Measurements from ENCODE around the gene SPATA6L. TPM values are rescaled to one million over a fixed set of nuclear protein-coding genes. Genes with fewer than 3 reads are reported as not detected.
A peak's percentile ranks its signal among the peaks of the same experiment; 100 is the strongest.

SPATA6L gene
- total and polyA plus RNA-seq, 10 of the 15 experiments (the other 5 are each of a cell fraction or from before 2014, with no cell fraction given): 0.37 to 1.6 (median 0.91) TPM

DNA sequence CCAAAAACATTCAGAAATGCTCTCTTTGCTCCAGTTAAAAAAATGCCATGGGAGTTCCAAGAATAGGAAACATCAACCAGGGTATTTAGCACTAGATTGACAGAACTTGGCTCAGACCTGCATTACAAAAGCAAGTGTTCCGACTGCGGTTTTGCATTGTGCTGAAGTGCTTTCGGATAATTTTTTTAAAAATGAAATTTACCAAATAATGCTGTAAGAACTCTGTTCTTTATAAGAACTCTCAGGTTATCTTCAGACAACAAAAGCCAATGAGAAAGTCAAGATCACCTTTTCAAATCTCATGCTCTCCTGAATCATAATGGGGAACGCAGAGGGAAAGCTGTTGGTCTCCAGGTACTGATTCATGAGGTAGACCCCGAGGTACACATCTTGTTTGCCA is 4.7 kb downstream of the SPATA6L start:
- TF ChIP-seq ZNF687 (IDR thresholded peaks at IDR 0.05): no peak
- TF ChIP-seq EGR1 (IDR thresholded peaks at IDR 0.05; ENCODE audit: borderline replicate concordance in 1 of 2, low read depth in 2 of 2, low read length in 2 of 2): no peak
- TF ChIP-seq ZBTB4 (CRISPR knock-in tag; IDR thresholded peaks at IDR 0.05): no peak
- TF ChIP-seq RUNX3 (IDR thresholded peaks at IDR 0.05; ENCODE audit: low read length): peak; percentile 79
- TF ChIP-seq IKZF1 (conservative IDR thresholded peaks at IDR 0.05): no peak
- CTCF ChIA-PET: interaction anchor here (1.0 to 1.1 kb wide), 2 partner anchors 17 to 20 kb away, joined by 3 to 4 read pairs; no protein-coding TSS in a partner anchor

More for the DNA sequence above, 4.7 kb downstream of the SPATA6L start:
- peak overlapping the region; percentile 85 for H3K4me3 ChIP-seq
- no peaks in the 10 kb centered on the region for H3K36me3 ChIP-seq (ENCODE audit: control insufficient read depth in 2 of 2, insufficient read depth in 2 of 2, low read length in 1 of 2)
- BruUV-seq (replicated peaks): no TSS peak
- in situ Hi-C loops (cut with MboI) (no loop called here), intact Hi-C loops (cut with micrococcal nuclease; ENCODE audit: unreplicated experiment) (loop anchor here (10.0 kb wide), 1 partner anchor 783 kb away; no protein-coding TSS in a partner anchor)
- H3K27ac ChIP-seq (ENCODE audit: control insufficient read depth, insufficient read depth): peak overlapping the region; percentile 68
- peak overlapping the region; percentile 97 for H2AFZ ChIP-seq (ENCODE audit: control insufficient read depth, low read depth, low read length)
- no peak for DNase-seq (ENCODE audit: low read depth, low spot score)
- no peaks in the 10 kb centered on the region; the same call in 1 of the 2 replicates for H4K20me1 ChIP-seq (ENCODE audit: control insufficient read depth, insufficient read depth)
- ChIA-PET POLR2A (interaction anchor here (0.6 kb wide), 1 partner anchor 750 kb away, joined by 3 read pairs; no protein-coding TSS in a partner anchor), RAD21 (ENCODE audit: unreplicated experiment) (no interaction called here), SMC1A (ENCODE audit: uncharacterized antibody, unreplicated experiment) (interaction anchor here (0.6 to 2.1 kb wide), 5 partner anchors 19 to 79 kb away, joined by 3 to 5 read pairs (median 4); no protein-coding TSS in a partner anchor)
- no peaks in the 10 kb centered on the region for H3K27me3 ChIP-seq (replicated peaks in 1 of 2; ENCODE audit: control insufficient read depth in 2 of 2, insufficient read depth in 2 of 2, low read length in 1 of 2)
- no peak for FAIRE-seq
- H3K9me3 ChIP-seq (replicated peaks; ENCODE audit: control insufficient read depth, insufficient read depth, low read length): no peaks in the 10 kb centered on the region
- ATAC-seq: no peak
- WGBS (ENCODE audit: insufficient coverage, insufficient replicate concordance, low lambda C conversion rate, missing lambda C conversion rate): 0% methylated on average over 5 of the region's 5 CpGs
- peak overlapping the region; percentile 73 for H3K9ac ChIP-seq (ENCODE audit: control insufficient read depth, insufficient read depth, low read length)
- H3K4me2 ChIP-seq (ENCODE audit: control insufficient read depth, insufficient read depth): peak overlapping the region; percentile 100
- H3K79me2 ChIP-seq (ENCODE audit: control insufficient read depth, insufficient read depth, low read length): peaks cover 5% of the 10 kb centered on the region
- H3K4me1 ChIP-seq (ENCODE audit: control insufficient read depth, insufficient read depth, low read length): peaks cover 21% of the 10 kb centered on the region

All from GM12878 (cell line).